ENCODE data around the gene TMEM163. TPM values are rescaled to one million over a fixed set of nuclear protein-coding genes. Genes with fewer than 3 reads are reported as not detected.

Gene TMEM163
- total RNA-seq, 1 experiment from 2014 or later = 0.12 TPM

DNA sequence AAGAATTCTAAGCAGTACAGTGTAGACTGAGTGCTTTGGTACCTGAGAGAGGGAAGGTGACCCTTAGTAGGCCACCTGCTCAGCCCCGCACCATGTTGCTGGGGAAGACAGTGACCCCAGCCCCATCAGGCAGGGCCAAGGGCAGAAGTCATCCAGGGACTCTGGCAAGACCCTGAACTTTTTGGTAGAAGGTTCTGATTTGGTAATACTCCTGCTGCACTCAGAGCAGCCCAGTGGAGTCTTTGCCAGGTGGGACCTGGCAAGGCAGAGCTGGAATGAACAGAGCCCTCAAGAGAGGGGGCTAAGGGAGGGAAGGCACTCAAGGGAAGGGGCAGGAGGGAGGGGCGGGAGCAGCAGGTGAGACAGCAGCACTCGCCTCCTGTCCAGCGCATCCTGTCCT, 273.7 kb downstream of the TMEM163 start:
- no peaks in the 10 kb centered on the region for H3K79me2 ChIP-seq (ENCODE audit: insufficient read depth, low read length)
- no peak overlapping the region for H3K9ac ChIP-seq (ENCODE audit: low read length)
- TF ChIP-seq POLR2A (IDR thresholded peaks at IDR 0.05; ENCODE audit: borderline replicate concordance, extremely low read depth, insufficient read depth, insufficient read length) (no peak), SIN3A (IDR thresholded peaks at IDR 0.05; ENCODE audit: low read depth) (no peak), TCF7L2 (IDR thresholded peaks at IDR 0.05; ENCODE audit: borderline replicate concordance, extremely low read depth, insufficient read depth, insufficient read length) (no peak), ZFX (IDR thresholded peaks at IDR 0.05) (no peak), SP1 (IDR thresholded peaks at IDR 0.05; ENCODE audit: low read depth) (no peak), ZNF274 (IDR thresholded peaks at IDR 0.05; ENCODE audit: low read depth, low read length) (no peak), FOSL1 (IDR thresholded peaks at IDR 0.05; ENCODE audit: low read depth) (no peak), CBX3 (IDR thresholded peaks at IDR 0.05; ENCODE audit: low read depth) (no peak), ELF1 (IDR thresholded peaks at IDR 0.05; ENCODE audit: borderline replicate concordance, low read depth) (no peak), POLR2AphosphoS5 (IDR thresholded peaks at IDR 0.05; ENCODE audit: low read depth, low read length) (no peak), SRF (IDR thresholded peaks at IDR 0.05; ENCODE audit: low read depth) (no peak), EZH2 (IDR thresholded peaks at IDR 0.05) (no peak), RAD21 (IDR thresholded peaks at IDR 0.05; ENCODE audit: low read depth) (no peak)
- TF ChIP-seq, protein P1, sequence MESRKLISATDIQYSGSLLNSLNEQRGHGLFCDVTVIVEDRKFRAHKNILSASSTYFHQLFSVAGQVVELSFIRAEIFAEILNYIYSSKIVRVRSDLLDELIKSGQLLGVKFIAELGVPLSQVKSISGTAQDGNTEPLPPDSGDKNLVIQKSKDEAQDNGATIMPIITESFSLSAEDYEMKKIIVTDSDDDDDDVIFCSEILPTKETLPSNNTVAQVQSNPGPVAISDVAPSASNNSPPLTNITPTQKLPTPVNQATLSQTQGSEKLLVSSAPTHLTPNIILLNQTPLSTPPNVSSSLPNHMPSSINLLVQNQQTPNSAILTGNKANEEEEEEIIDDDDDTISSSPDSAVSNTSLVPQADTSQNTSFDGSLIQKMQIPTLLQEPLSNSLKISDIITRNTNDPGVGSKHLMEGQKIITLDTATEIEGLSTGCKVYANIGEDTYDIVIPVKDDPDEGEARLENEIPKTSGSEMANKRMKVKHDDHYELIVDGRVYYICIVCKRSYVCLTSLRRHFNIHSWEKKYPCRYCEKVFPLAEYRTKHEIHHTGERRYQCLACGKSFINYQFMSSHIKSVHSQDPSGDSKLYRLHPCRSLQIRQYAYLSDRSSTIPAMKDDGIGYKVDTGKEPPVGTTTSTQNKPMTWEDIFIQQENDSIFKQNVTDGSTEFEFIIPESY (IDR thresholded peaks at IDR 0.05; ENCODE audit: extremely low read depth, insufficient replicate concordance, low read length) = no peak
- TF ChIP-seq, protein P2, sequence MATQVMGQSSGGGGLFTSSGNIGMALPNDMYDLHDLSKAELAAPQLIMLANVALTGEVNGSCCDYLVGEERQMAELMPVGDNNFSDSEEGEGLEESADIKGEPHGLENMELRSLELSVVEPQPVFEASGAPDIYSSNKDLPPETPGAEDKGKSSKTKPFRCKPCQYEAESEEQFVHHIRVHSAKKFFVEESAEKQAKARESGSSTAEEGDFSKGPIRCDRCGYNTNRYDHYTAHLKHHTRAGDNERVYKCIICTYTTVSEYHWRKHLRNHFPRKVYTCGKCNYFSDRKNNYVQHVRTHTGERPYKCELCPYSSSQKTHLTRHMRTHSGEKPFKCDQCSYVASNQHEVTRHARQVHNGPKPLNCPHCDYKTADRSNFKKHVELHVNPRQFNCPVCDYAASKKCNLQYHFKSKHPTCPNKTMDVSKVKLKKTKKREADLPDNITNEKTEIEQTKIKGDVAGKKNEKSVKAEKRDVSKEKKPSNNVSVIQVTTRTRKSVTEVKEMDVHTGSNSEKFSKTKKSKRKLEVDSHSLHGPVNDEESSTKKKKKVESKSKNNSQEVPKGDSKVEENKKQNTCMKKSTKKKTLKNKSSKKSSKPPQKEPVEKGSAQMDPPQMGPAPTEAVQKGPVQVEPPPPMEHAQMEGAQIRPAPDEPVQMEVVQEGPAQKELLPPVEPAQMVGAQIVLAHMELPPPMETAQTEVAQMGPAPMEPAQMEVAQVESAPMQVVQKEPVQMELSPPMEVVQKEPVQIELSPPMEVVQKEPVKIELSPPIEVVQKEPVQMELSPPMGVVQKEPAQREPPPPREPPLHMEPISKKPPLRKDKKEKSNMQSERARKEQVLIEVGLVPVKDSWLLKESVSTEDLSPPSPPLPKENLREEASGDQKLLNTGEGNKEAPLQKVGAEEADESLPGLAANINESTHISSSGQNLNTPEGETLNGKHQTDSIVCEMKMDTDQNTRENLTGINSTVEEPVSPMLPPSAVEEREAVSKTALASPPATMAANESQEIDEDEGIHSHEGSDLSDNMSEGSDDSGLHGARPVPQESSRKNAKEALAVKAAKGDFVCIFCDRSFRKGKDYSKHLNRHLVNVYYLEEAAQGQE (IDR thresholded peaks at IDR 0.05; ENCODE audit: low read depth) = no peak
- TF ChIP-seq, protein P3, sequence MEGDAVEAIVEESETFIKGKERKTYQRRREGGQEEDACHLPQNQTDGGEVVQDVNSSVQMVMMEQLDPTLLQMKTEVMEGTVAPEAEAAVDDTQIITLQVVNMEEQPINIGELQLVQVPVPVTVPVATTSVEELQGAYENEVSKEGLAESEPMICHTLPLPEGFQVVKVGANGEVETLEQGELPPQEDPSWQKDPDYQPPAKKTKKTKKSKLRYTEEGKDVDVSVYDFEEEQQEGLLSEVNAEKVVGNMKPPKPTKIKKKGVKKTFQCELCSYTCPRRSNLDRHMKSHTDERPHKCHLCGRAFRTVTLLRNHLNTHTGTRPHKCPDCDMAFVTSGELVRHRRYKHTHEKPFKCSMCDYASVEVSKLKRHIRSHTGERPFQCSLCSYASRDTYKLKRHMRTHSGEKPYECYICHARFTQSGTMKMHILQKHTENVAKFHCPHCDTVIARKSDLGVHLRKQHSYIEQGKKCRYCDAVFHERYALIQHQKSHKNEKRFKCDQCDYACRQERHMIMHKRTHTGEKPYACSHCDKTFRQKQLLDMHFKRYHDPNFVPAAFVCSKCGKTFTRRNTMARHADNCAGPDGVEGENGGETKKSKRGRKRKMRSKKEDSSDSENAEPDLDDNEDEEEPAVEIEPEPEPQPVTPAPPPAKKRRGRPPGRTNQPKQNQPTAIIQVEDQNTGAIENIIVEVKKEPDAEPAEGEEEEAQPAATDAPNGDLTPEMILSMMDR (IDR thresholded peaks at IDR 0.05 in 2 of 3, conservative IDR thresholded peaks at IDR 0.05 in 1 of 3; ENCODE audit: borderline replicate concordance in 1 of 3, insufficient read depth in 1 of 3, low read depth in 2 of 3, low read length in 2 of 3) = no peak
- TF ChIP-seq, protein P4, sequence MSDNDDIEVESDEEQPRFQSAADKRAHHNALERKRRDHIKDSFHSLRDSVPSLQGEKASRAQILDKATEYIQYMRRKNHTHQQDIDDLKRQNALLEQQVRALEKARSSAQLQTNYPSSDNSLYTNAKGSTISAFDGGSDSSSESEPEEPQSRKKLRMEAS (IDR thresholded peaks at IDR 0.05) = no peak
- TF ChIP-seq, protein P5, sequence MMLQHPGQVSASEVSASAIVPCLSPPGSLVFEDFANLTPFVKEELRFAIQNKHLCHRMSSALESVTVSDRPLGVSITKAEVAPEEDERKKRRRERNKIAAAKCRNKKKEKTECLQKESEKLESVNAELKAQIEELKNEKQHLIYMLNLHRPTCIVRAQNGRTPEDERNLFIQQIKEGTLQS (IDR thresholded peaks at IDR 0.05) = no peak
- DNase-seq (ENCODE audit: low read depth, low spot score) (no peak), ATAC-seq (no peak)
- no peaks in the 10 kb centered on the region for H4K20me1 ChIP-seq (ENCODE audit: insufficient read depth)
- H3K27ac ChIP-seq (ENCODE audit: low read depth, low read length) = no peak overlapping the region
- H3K36me3 ChIP-seq (ENCODE audit: control insufficient read depth in 1 of 2, insufficient read depth in 2 of 2, low read length in 2 of 2) = no peaks in the 10 kb centered on the region; a peak in 1 of 4 replicates
- H3K9me3 ChIP-seq (ENCODE audit: control insufficient read depth in 1 of 2, insufficient read depth in 1 of 2, low read depth in 1 of 2, low read length in 2 of 2) = no peaks in the 10 kb centered on the region
- RAD21 ChIA-PET (ENCODE audit: low non-redundant PET in 1 of 2, low total read pairs in 2 of 2, uncharacterized antibody in 2 of 2, unreplicated experiment in 2 of 2) = no interaction called here
- no peak overlapping the region for H2AFZ ChIP-seq (ENCODE audit: low read depth, low read length, poor library complexity, severe bottlenecking)
- no peaks in the 10 kb centered on the region for H3K9me2 ChIP-seq (ENCODE audit: insufficient read depth)
- no peaks in the 10 kb centered on the region for H3K27me3 ChIP-seq (ENCODE audit: insufficient read depth, low read length)
- H3K4me2 ChIP-seq (ENCODE audit: low read length) = no peak overlapping the region
- no peaks in the 10 kb centered on the region for H3K4me1 ChIP-seq (ENCODE audit: control insufficient read depth in 1 of 2, insufficient read depth in 2 of 2, low read length in 2 of 2)
- CTCF ChIA-PET = no interaction called here
- intact Hi-C loops (cut with micrococcal nuclease) = no loop called here
- POLR2A ChIA-PET = no interaction called here
- no TSS peak for BruUV-seq (replicated peaks)
- H3K4me3 ChIP-seq (replicated peaks in 1 of 2; ENCODE audit: low read depth in 1 of 2, low read length in 2 of 2) = no peak overlapping the region

Measured in HCT116 (cell line).